ENCODE measurements around the gene SYNJ2.

SYNJ2 gene

GRCh38 chr6:158060455-158061360 is 79.0 kb downstream of the SYNJ2 start:
- Histone ChIP-seq H3K36me3 (ENCODE audit: insufficient read depth, low read length) (peaks cover 44% of the 10 kb centered on the region), H3K4me1 (ENCODE audit: insufficient read depth, low read length) (no peaks in the 10 kb centered on the region), H3K9me3 (ENCODE audit: insufficient read depth, low read length, severe bottlenecking) (no peaks in the 10 kb centered on the region), H3K9ac (ENCODE audit: low read depth, low read length) (no peak overlapping the region), H3K27ac (ENCODE audit: low read length) (no peak overlapping the region), H3K79me2 (ENCODE audit: insufficient read depth, low read length) (no peaks in the 10 kb centered on the region), H4K20me1 (ENCODE audit: insufficient read depth, low read length) (no peaks in the 10 kb centered on the region), H2AFZ (ENCODE audit: low read depth, low read length) (no peak overlapping the region), H3K4me3 (ENCODE audit: low read depth in 1 of 2, low read length in 2 of 2) (no peak overlapping the region), H3K4me2 (ENCODE audit: insufficient read depth, low read length) (no peak overlapping the region), H3K27me3 (ENCODE audit: insufficient read depth, low read length, poor library complexity) (no peaks in the 10 kb centered on the region)
- DNase-seq: no peak
- peak; percentile 44; the same call in 2 of the 3 replicates for ATAC-seq (ENCODE audit: insufficient read depth, low read depth)
- no peak for TF ChIP-seq EZH2 (IDR thresholded peaks at IDR 0.05; ENCODE audit: borderline replicate concordance, low read depth, low read length, severe bottlenecking)
- TF ChIP-seq, protein P1, sequence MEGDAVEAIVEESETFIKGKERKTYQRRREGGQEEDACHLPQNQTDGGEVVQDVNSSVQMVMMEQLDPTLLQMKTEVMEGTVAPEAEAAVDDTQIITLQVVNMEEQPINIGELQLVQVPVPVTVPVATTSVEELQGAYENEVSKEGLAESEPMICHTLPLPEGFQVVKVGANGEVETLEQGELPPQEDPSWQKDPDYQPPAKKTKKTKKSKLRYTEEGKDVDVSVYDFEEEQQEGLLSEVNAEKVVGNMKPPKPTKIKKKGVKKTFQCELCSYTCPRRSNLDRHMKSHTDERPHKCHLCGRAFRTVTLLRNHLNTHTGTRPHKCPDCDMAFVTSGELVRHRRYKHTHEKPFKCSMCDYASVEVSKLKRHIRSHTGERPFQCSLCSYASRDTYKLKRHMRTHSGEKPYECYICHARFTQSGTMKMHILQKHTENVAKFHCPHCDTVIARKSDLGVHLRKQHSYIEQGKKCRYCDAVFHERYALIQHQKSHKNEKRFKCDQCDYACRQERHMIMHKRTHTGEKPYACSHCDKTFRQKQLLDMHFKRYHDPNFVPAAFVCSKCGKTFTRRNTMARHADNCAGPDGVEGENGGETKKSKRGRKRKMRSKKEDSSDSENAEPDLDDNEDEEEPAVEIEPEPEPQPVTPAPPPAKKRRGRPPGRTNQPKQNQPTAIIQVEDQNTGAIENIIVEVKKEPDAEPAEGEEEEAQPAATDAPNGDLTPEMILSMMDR (IDR thresholded peaks at IDR 0.05; ENCODE audit: borderline replicate concordance, extremely low read depth, low read length, poor library complexity, severe bottlenecking): no peak

DNA sequence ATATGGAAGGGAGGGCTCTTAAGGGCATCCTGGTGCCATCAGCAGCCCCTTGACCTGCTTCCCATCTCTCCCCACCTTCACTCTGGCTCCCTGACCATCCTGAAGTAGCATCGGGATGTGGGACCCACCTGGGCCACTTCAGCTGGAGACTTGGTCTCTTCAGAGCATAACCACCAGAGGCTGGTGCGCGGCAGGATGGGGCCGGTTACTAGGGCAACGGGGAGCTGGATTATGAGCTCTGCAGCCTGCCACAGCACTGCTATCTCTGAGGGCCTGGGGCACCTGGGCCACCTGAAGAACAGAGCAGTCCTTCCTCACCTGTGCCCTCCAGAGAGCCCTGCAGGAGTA is 79.7 kb downstream of the SYNJ2 start:
- Histone ChIP-seq H3K4me1 (ENCODE audit: insufficient read depth, low read length) (no peaks in the 10 kb centered on the region), H3K4me2 (ENCODE audit: insufficient read depth, low read length) (no peak overlapping the region), H3K27me3 (ENCODE audit: insufficient read depth, low read length, poor library complexity) (no peaks in the 10 kb centered on the region), H3K27ac (ENCODE audit: low read length) (no peak overlapping the region), H3K79me2 (ENCODE audit: insufficient read depth, low read length) (no peaks in the 10 kb centered on the region), H3K4me3 (ENCODE audit: low read depth in 1 of 2, low read length in 2 of 2) (no peak overlapping the region), H4K20me1 (ENCODE audit: insufficient read depth, low read length) (no peaks in the 10 kb centered on the region), H3K36me3 (ENCODE audit: insufficient read depth, low read length) (peaks cover 48% of the 10 kb centered on the region), H2AFZ (ENCODE audit: low read depth, low read length) (no peak overlapping the region), H3K9me3 (ENCODE audit: insufficient read depth, low read length, severe bottlenecking) (no peaks in the 10 kb centered on the region), H3K9ac (ENCODE audit: low read depth, low read length) (no peak overlapping the region)
- no peak for DNase-seq
- 0 out of 3 replicates have a peak, but pooled peaks have one; percentile 39 for ATAC-seq (ENCODE audit: insufficient read depth, low read depth)
- no peak for TF ChIP-seq EZH2 (IDR thresholded peaks at IDR 0.05; ENCODE audit: borderline replicate concordance, low read depth, low read length, severe bottlenecking)
- TF ChIP-seq, protein P1 (IDR thresholded peaks at IDR 0.05; ENCODE audit: borderline replicate concordance, extremely low read depth, low read length, poor library complexity, severe bottlenecking): no peak

- H4K20me1 ChIP-seq (ENCODE audit: insufficient read depth, low read length): no peaks in the 10 kb centered on the region
- H3K4me3 ChIP-seq (ENCODE audit: low read depth in 1 of 2, low read length in 2 of 2): no peak overlapping the region
- no peaks in the 10 kb centered on the region for H3K4me1 ChIP-seq (ENCODE audit: insufficient read depth, low read length)
- no peaks in the 10 kb centered on the region for H3K9me3 ChIP-seq (ENCODE audit: insufficient read depth, low read length, severe bottlenecking)
- no peaks in the 10 kb centered on the region for H3K27me3 ChIP-seq (ENCODE audit: insufficient read depth, low read length, poor library complexity)
- no peak overlapping the region for H3K9ac ChIP-seq (ENCODE audit: low read depth, low read length)
- ATAC-seq (ENCODE audit: insufficient read depth, low read depth): no peak
- no peak overlapping the region for H3K27ac ChIP-seq (ENCODE audit: low read length)
- no peaks in the 10 kb centered on the region for H3K79me2 ChIP-seq (ENCODE audit: insufficient read depth, low read length)
- TF ChIP-seq, protein P1 (IDR thresholded peaks at IDR 0.05; ENCODE audit: borderline replicate concordance, extremely low read depth, low read length, poor library complexity, severe bottlenecking): no peak
- no peak for TF ChIP-seq EZH2 (IDR thresholded peaks at IDR 0.05; ENCODE audit: borderline replicate concordance, low read depth, low read length, severe bottlenecking)
- no peak for DNase-seq
- no peak overlapping the region for H3K4me2 ChIP-seq (ENCODE audit: insufficient read depth, low read length)
- peaks cover 50% of the 10 kb centered on the region for H3K36me3 ChIP-seq (ENCODE audit: insufficient read depth, low read length)
- H2AFZ ChIP-seq (ENCODE audit: low read depth, low read length): no peak overlapping the region
Observed at GRCh38 chr6:158061709-158062461, 80.2 kb downstream of the SYNJ2 start.
